T-helper 1 cell treated with Interleukin-12 subunit alpha and Interleukin-12 subunit beta and Interleukin-4 antibody, amounts not matched to agents 30 μg/mL and 1 μg/mL, for 36 hours (primary cell): Measurements from ENCODE around the gene KCTD7.
A peak's percentile ranks its signal among the peaks of the same experiment; 100 is the strongest.
"Not testable (repeated sequence)": the region's sequence is repeated elsewhere in the genome, so short reads cannot be mapped to it uniquely, and the experiment has no call there.

Experiments
- H3K27ac Mint-ChIP-seq: one replicate; pipeline ENCODE4 v1.8.0; 2021; ENCODE audit warnings: mild to moderate bottlenecking, mixed read lengths
- H3K27me3 Mint-ChIP-seq: one replicate; pipeline ENCODE4 v1.8.0; 2021; ENCODE audit warnings: low read depth, mixed read lengths
- H3K36me3 Mint-ChIP-seq: one replicate; pipeline ENCODE4 v1.8.0; 2021; ENCODE audit warnings: low read depth, mixed read lengths
- H3K4me1 Mint-ChIP-seq: one replicate; pipeline ENCODE4 v1.8.0; 2021; ENCODE audit warnings: low read depth, mixed read lengths
- H3K4me3 Mint-ChIP-seq: one replicate; pipeline ENCODE4 v1.8.0; 2021; ENCODE audit warnings: mild to moderate bottlenecking, moderate library complexity, mixed read lengths
- H3K9me3 Mint-ChIP-seq: one replicate; pipeline ENCODE4 v1.8.0; 2021; ENCODE audit warnings: mixed read lengths

The KCTD7 gene

GRCh38 chr7:66672432-66673123 is 43.9 kb downstream of the KCTD7 start:
- not testable (repeated sequence) for H3K4me1 Mint-ChIP-seq, H3K36me3 Mint-ChIP-seq, H3K4me3 Mint-ChIP-seq, H3K9me3 Mint-ChIP-seq, H3K27ac Mint-ChIP-seq, H3K27me3 Mint-ChIP-seq

- H3K4me1 Mint-ChIP-seq, H3K4me3 Mint-ChIP-seq, H3K27ac Mint-ChIP-seq, H3K9me3 Mint-ChIP-seq, H3K36me3 Mint-ChIP-seq, H3K27me3 Mint-ChIP-seq: not testable (repeated sequence)
Observed at GRCh38 chr7:66673124-66673640, 44.5 kb downstream of the KCTD7 start.

- Mint-ChIP-seq H3K27ac (no peak overlapping the region), H3K9me3 (no peaks in the 10 kb centered on the region), H3K36me3 (no peaks in the 10 kb centered on the region), H3K27me3 (no peaks in the 10 kb centered on the region), H3K4me1 (peaks cover 22% of the 10 kb centered on the region), H3K4me3 (no peak overlapping the region)
Observed at GRCh38 chr7:66679633-66680244, 51.1 kb downstream of the KCTD7 start.

- no peaks in the 10 kb centered on the region for H3K9me3 Mint-ChIP-seq
- H3K4me3 Mint-ChIP-seq, result peak overlapping the region; percentile 93
- H3K36me3 Mint-ChIP-seq, result no peaks in the 10 kb centered on the region
- H3K4me1 Mint-ChIP-seq, result peaks cover 22% of the 10 kb centered on the region
- H3K27me3 Mint-ChIP-seq, result no peaks in the 10 kb centered on the region
- peak overlapping the region; percentile 89 for H3K27ac Mint-ChIP-seq
Observed at GRCh38 chr7:66681491-66682349, 53.0 kb downstream of the KCTD7 start.

GRCh38 chr7:66682350-66683093 is 53.8 kb downstream of the KCTD7 start:
- peak overlapping the region; percentile 93 for H3K4me3 Mint-ChIP-seq
- H3K4me1 Mint-ChIP-seq, result peaks cover 22% of the 10 kb centered on the region
- H3K9me3 Mint-ChIP-seq, result peaks cover 3% of the 10 kb centered on the region
- peak overlapping the region; percentile 76 for H3K27ac Mint-ChIP-seq
- no peaks in the 10 kb centered on the region for H3K36me3 Mint-ChIP-seq
- no peaks in the 10 kb centered on the region for H3K27me3 Mint-ChIP-seq

GRCh38 chr7:66683094-66683769 is 54.6 kb downstream of the KCTD7 start:
- Mint-ChIP-seq H3K4me3 (peak overlapping the region; percentile 93), H3K4me1 (peaks cover 22% of the 10 kb centered on the region), H3K27ac (peak overlapping the region; percentile 36)
- not testable (repeated sequence) for H3K9me3 Mint-ChIP-seq, H3K27me3 Mint-ChIP-seq, H3K36me3 Mint-ChIP-seq

GRCh38 chr7:66683770-66684123 is 55.1 kb downstream of the KCTD7 start:
- Mint-ChIP-seq H3K9me3 (peaks cover 11% of the 10 kb centered on the region), H3K4me3 (peak overlapping the region; percentile 11), H3K27me3 (no peaks in the 10 kb centered on the region), H3K36me3 (peaks cover 6% of the 10 kb centered on the region), H3K4me1 (peaks cover 20% of the 10 kb centered on the region), H3K27ac (no peak overlapping the region)

- H3K27me3 Mint-ChIP-seq, H3K27ac Mint-ChIP-seq, H3K36me3 Mint-ChIP-seq, H3K4me3 Mint-ChIP-seq: not testable (repeated sequence)
- Mint-ChIP-seq H3K4me1 (peaks cover 13% of the 10 kb centered on the region), H3K9me3 (peaks cover 11% of the 10 kb centered on the region)
Observed at GRCh38 chr7:66685663-66686062, 57.0 kb downstream of the KCTD7 start.

GRCh38 chr7:66687186-66687585 is 58.5 kb downstream of the KCTD7 start:
- Mint-ChIP-seq H3K4me3 (no peak overlapping the region), H3K27ac (no peak overlapping the region), H3K9me3 (peaks cover 11% of the 10 kb centered on the region), H3K36me3 (peaks cover 6% of the 10 kb centered on the region), H3K4me1 (peaks cover 9% of the 10 kb centered on the region), H3K27me3 (no peaks in the 10 kb centered on the region)

GRCh38 chr7:66687672-66688071 is 59.0 kb downstream of the KCTD7 start:
- peaks cover 11% of the 10 kb centered on the region for H3K9me3 Mint-ChIP-seq

GRCh38 chr7:66689081-66689480 is 60.4 kb downstream of the KCTD7 start:
- H3K36me3 Mint-ChIP-seq, result peaks cover 6% of the 10 kb centered on the region
- no peaks in the 10 kb centered on the region for H3K4me1 Mint-ChIP-seq
- no peak overlapping the region for H3K4me3 Mint-ChIP-seq
- H3K27ac Mint-ChIP-seq, result no peak overlapping the region
- H3K9me3 Mint-ChIP-seq, result peaks cover 11% of the 10 kb centered on the region
- H3K27me3 Mint-ChIP-seq, result no peaks in the 10 kb centered on the region

More at GRCh38 chr7:66687672-66688071, 59.0 kb downstream of the KCTD7 start:
- H3K4me1 Mint-ChIP-seq, H3K27ac Mint-ChIP-seq, H3K27me3 Mint-ChIP-seq, H3K36me3 Mint-ChIP-seq, H3K4me3 Mint-ChIP-seq: not testable (repeated sequence)

GRCh38 chr7:66693331-66693730 is 64.7 kb downstream of the KCTD7 start:
- Mint-ChIP-seq H3K27ac (no peak overlapping the region), H3K27me3 (no peaks in the 10 kb centered on the region), H3K4me1 (no peaks in the 10 kb centered on the region), H3K4me3 (no peak overlapping the region), H3K9me3 (peaks cover 2% of the 10 kb centered on the region), H3K36me3 (peaks cover 2% of the 10 kb centered on the region)
